ENCODE measurements around the gene CCDC54. TPM values are rescaled to one million over a fixed set of nuclear protein-coding genes. Genes with fewer than 3 reads are reported as not detected.

Gene CCDC54
- total RNA-seq, 4 donors from 2014 or later = not detected

DNA sequence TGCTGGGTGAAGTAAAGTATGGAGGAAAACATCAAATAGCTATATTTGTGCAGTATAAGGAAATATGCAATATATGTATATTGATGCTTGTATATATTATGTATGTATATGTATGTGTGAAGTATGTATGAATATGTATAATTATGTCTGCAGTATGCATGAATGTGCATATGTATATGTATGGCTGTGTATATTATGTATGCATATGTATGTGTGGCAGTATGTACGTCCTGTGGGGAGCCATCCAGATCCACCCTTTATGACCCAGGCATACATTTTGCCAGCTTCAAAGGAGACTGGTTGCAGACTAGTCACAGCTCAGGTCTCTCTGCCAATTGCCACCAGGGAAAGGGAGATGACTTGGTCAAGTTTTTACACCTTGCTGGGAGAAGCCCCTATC, 24.1 kb downstream of the CCDC54 start:
- H3K36me3 ChIP-seq = no peaks in the 10 kb centered on the region
- TF ChIP-seq EP300 (IDR thresholded peaks at IDR 0.05) (no peak), POLR2A (IDR thresholded peaks at IDR 0.05) (no peak)
- TF ChIP-seq, protein P1, sequence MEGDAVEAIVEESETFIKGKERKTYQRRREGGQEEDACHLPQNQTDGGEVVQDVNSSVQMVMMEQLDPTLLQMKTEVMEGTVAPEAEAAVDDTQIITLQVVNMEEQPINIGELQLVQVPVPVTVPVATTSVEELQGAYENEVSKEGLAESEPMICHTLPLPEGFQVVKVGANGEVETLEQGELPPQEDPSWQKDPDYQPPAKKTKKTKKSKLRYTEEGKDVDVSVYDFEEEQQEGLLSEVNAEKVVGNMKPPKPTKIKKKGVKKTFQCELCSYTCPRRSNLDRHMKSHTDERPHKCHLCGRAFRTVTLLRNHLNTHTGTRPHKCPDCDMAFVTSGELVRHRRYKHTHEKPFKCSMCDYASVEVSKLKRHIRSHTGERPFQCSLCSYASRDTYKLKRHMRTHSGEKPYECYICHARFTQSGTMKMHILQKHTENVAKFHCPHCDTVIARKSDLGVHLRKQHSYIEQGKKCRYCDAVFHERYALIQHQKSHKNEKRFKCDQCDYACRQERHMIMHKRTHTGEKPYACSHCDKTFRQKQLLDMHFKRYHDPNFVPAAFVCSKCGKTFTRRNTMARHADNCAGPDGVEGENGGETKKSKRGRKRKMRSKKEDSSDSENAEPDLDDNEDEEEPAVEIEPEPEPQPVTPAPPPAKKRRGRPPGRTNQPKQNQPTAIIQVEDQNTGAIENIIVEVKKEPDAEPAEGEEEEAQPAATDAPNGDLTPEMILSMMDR (IDR thresholded peaks at IDR 0.05) = no peak
- no peaks in the 10 kb centered on the region for H3K4me1 ChIP-seq
- H3K4me3 ChIP-seq = no peak overlapping the region
- 50 to 74% methylated on average over 1 of the region's 1 CpG for WGBS, 2 donors
- no peak overlapping the region for H3K27ac ChIP-seq
- no peak for DNase-seq (ENCODE audit: low spot score in 2 of 2)
- H3K9me3 ChIP-seq = no peaks in the 10 kb centered on the region
- no peaks in the 10 kb centered on the region for H3K27me3 ChIP-seq

DNA sequence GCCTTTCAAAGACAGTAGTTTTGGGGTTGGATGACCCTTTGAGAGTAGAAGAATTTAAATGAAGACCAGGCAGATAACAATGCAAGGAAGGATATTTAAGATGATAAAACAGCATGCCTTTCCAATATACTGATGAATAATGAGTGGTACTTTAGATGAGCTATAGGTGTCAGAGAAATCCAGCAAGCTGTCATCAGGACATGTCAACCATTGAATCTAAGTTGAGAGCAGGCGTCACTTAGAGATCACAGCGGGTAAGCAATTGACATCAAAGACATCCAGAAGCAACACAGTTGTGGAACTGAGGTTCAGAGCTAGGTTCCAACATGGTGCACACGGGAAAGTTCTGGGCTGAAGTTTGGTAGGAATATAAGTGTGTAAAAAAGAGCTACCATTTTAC, 25.0 kb downstream of the CCDC54 start:
- no peak overlapping the region for H3K27ac ChIP-seq
- H3K9me3 ChIP-seq = no peaks in the 10 kb centered on the region
- H3K4me1 ChIP-seq = no peaks in the 10 kb centered on the region
- H3K4me3 ChIP-seq = no peak overlapping the region
- no peak for TF ChIP-seq POLR2A (IDR thresholded peaks at IDR 0.05)
- no peak for TF ChIP-seq EP300 (IDR thresholded peaks at IDR 0.05)
- TF ChIP-seq, protein P1 (IDR thresholded peaks at IDR 0.05) = no peak
- DNase-seq (ENCODE audit: low spot score in 2 of 2) = no peak
- H3K36me3 ChIP-seq = no peaks in the 10 kb centered on the region
- no peaks in the 10 kb centered on the region for H3K27me3 ChIP-seq
- 93 to 94% methylated on average over 3 of the region's 3 CpGs for WGBS, 2 donors

DNA sequence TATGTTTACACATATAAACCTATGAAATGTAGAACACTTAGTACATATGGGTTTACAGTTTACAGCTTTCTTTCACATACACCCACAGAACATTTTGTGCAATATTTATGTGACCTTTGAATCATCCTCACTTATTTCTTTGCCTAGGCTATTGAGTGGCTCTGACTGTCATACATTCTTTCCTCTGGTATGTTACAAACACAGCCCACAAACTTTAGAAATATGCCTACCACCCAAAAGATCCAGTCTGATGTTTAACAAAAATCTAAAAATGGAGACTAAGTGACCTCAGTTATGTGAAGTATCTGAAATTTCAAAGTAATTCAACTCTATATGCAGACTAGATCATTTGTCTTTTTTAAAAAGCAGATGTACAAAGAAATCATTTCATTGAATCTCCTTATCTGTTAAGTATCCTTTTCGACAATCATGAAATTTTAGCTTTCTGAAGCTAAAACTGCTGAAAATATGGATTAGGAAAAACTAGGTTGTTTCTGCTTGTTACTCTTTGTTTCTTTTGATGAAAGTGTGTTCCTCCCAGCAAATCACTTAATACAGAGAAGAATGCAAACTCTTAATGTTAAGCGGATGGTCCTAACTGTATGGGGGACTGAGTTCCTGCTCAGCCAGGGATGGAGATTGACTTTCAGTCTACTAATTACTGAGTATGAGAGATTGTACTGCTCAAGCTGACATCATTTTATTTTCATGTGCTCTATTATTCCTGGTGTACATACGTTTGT, 27.7 kb downstream of the CCDC54 start:
- H3K9me3 ChIP-seq = peaks cover 0 to 15% (median 4%) of the 10 kb centered on the region in 4 donors
- no peaks in the 10 kb centered on the region for H3K36me3 ChIP-seq
- no peak for TF ChIP-seq EP300 (IDR thresholded peaks at IDR 0.05)
- no peak for TF ChIP-seq POLR2A (IDR thresholded peaks at IDR 0.05)
- TF ChIP-seq, protein P1 (IDR thresholded peaks at IDR 0.05) = no peak
- no peaks in the 10 kb centered on the region for H3K27me3 ChIP-seq
- DNase-seq (ENCODE audit: low spot score in 2 of 2) = no peak
- no peak overlapping the region for H3K27ac ChIP-seq
- no peaks in the 10 kb centered on the region for H3K4me1 ChIP-seq
- no peak overlapping the region for H3K4me3 ChIP-seq
- 69 to 75% methylated on average over 3 of the region's 3 CpGs for WGBS, 2 donors

DNA sequence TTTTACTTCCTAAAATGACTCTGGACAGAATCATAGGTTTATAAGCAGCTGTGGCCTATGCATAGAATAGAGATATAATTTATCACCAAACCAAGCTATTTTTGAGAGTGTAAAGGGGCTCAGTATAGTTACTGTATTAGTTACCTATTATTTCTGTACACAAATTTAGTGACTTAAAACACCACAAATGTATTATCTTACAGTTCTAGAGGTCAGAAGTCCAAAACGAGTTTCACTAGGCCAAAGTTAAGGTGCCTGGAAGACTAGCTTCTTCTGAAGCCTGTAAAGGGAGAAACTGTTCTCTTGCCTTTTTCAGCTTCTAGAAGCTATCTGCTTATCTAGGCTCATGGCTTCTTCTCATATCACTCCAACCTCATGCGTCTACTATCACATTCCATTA, 30.1 kb downstream of the CCDC54 start:
- Histone ChIP-seq H3K4me1 (no peaks in the 10 kb centered on the region), H3K36me3 (no peaks in the 10 kb centered on the region), H3K27me3 (no peaks in the 10 kb centered on the region), H3K4me3 (no peak overlapping the region), H3K9me3 (peaks cover 0 to 24% (median 5%) of the 10 kb centered on the region in 4 donors), H3K27ac (no peak overlapping the region)
- DNase-seq (ENCODE audit: low spot score in 2 of 2) = no peak
- WGBS, 2 donors = 48% methylated on average over 2 of the region's 2 CpGs
- TF ChIP-seq, protein P1 (IDR thresholded peaks at IDR 0.05) = no peak
- TF ChIP-seq POLR2A (IDR thresholded peaks at IDR 0.05) = no peak
- no peak for TF ChIP-seq EP300 (IDR thresholded peaks at IDR 0.05)

DNA sequence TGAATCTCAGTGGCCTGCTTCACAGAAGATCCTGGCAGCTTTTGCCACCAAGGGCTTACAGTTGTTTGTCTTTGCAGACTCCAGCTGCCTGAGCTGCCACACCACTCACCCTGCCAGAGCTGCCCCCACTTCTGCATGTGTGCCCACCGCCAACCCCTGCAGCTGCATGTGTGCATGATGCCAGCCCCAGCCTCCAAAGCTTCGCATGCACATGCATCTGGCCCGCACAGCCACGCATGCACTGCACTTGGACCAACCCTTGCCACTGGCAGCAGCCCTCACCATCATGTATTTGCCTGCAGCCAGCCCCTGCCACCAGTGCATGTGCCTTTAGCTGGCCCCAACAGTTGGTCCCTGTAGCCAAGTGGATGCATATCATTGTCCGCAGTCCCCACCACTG, 31.3 kb downstream of the CCDC54 start:
- 93 to 100% methylated on average over 5 of the region's 5 CpGs for WGBS, 2 donors
- TF ChIP-seq, protein P1 (IDR thresholded peaks at IDR 0.05) = no peak
- TF ChIP-seq POLR2A (IDR thresholded peaks at IDR 0.05) (no peak), EP300 (IDR thresholded peaks at IDR 0.05) (no peak)

More for the DNA sequence above, 31.3 kb downstream of the CCDC54 start:
- Histone ChIP-seq H3K27me3 (no peaks in the 10 kb centered on the region), H3K9me3 (peaks cover 0 to 24% (median 5%) of the 10 kb centered on the region in 4 donors), H3K27ac (no peak overlapping the region), H3K4me1 (no peaks in the 10 kb centered on the region), H3K4me3 (no peak overlapping the region), H3K36me3 (no peaks in the 10 kb centered on the region)
- no peak for DNase-seq (ENCODE audit: low spot score in 2 of 2)

Data from tibial nerve (tissue), 4 donors.